DMS114 treated with DMSO at 0.1 percent for 48 hours (cell line): ENCODE results near the gene NIFK.
"Not testable (repeated sequence)": the region's sequence is repeated elsewhere in the genome, so short reads cannot be mapped to it uniquely, and the experiment has no call there.

Experiments used
- DNase-seq: peaks from one replicate; lab custom pipeline; 2025; ENCODE audit not compliant: unreplicated experiment; lab: John Stamatoyannopoulos, UW

The NIFK gene

DNA sequence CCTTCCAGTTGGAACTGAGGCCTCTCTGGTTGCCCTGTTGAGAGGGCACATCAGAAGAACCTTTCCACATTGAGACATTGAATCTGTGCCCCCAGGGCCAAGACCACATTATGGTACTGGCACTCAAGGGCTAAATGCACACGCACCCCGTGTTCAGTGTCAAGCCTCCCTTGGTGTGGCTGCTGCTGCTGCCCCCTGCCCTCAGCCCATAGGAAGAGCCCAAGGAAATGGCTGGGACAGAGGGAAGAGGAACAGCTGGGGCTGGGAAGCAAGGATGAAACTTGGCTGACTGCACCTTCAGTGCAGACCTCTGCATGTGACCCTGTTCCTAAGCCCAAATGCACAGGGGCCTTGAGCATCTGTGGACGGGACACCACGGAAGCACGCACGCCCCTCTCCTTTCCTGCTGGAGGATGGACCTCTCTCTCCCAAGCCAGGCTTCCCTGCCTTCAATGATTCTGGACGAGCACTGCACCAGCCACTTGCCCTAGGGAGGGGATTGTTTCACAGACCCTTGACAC is 40.2 kb downstream of the NIFK start:
- DNase-seq, result no peak

DNA sequence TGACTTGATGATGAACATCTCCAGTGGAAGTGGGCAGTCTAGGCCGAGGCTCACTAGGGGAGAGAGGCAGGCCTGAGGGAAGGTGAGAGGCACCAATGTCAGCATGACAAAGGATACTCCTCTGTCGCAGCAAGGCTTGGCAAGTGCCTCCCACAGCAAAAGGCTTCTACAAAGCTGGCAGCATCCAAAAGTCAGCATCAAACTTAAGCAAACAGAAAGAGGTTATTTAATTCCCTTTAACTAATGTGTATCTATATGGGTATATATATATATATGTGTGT is 41.6 kb downstream of the NIFK start:
- no peak for DNase-seq

DNA sequence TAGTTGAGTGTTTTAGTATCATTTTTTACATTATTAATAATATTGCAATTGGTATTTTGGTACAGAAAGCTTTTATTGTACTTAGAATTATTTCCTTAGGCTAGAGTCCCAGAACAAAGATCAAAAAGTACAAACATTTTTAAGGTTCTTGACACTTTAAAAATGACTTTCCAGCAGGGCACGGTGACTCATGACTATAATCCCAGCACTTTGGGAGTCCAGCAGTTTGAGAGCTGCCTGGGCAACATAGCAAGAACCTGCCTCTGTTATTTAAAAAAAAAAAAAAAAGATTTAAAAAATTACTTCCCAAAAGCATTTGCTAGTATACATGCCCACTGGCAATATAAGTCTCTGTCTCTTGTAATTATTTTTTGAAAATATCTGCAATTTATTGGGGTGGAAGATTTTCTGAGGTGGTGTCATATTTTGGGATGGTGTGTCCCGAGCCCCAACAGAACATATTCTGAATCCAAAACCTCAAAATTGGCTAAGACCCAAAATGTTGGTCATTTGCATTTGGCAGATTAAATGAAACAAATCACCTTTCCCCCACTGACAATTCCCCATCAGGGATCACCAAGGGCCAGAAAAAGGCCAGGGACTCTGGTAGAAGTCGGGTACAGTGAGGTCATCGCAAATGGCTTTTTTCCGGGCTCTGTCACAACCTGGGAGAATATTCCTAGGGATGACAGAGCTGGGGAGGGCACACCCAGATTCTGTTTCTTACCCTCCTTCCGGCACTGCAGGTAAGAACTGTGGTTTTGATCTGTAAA is 42.1 kb downstream of the NIFK start:
- no peak for DNase-seq

DNA sequence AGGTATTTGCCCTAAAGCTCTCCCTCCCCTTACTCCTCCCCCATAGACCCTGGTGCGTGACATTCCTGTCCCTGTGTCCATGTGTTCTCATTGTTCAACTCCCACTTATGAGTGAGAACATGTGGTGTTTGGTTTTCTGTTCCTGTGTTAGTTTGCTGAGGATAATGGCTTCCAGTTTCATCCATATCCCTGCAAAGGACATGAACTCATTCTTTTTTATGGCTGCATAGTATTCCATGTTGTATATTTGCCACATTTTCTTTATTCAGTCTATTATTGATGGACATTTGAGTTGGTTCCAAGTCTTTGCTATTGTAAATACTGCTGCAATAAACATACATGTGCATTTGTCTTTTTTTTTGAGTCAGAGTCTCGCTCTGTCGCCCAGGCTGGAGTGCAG is 46.1 kb downstream of the NIFK start:
- not testable (repeated sequence) for DNase-seq

DNA sequence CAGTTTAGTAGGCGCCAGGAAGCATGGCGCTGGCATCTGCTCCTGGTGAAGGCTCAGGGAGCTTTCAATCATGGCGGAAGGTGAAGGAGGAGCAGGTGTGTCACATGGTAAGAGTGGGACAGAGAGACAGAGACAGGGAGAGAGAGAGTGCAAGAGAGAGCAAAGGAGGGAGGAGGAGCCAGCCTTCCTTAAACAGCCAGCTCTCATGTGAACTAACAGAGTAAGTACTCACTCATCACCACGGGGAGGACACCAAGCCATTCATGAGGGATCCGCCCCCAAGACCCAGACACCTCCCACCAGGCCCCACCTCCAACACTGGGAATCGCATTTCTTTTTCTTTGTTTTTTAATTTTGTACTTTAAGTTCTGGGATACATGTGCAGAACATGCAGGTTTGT is 46.6 kb downstream of the NIFK start:
- DNase-seq, result no peak

DNA sequence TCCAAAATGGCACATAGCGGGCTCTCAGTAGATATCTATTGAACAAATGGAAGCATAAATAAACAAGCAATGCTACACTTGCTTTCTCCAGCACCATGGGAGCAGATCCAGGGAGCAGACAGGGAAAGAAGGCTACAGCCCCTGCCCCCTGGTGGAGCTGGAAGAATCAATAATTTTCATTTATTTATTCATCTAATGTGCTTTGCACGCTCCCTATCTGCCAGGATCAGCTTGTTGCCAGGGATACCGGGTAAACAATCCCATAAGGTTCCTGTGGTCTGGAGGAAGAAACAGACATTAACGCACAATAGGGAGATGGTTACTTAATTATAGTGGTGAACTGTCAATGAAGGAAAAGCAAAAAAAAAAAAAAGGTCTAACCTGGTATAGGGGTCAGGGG is 47.3 kb downstream of the NIFK start:
- no peak for DNase-seq

DNA sequence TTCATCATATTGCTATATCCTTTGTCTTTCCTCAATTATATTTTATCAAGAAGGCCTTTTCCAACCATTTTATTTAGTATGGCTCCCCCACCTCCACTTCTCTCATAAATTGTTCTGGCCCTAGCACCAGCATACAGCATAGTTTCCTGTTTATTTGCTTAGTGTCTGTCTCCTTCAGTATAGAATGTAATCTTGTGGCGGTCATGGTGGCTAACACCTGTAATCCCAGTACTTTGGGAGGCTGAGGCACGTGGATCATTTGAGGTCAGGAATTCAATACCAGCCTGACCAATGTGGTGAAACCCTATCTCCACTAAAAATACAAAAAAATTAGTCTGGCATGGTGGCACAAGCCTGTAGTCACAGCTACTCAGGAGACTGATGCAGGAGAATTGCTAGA is 47.9 kb downstream of the NIFK start:
- DNase-seq, result no peak

DNA sequence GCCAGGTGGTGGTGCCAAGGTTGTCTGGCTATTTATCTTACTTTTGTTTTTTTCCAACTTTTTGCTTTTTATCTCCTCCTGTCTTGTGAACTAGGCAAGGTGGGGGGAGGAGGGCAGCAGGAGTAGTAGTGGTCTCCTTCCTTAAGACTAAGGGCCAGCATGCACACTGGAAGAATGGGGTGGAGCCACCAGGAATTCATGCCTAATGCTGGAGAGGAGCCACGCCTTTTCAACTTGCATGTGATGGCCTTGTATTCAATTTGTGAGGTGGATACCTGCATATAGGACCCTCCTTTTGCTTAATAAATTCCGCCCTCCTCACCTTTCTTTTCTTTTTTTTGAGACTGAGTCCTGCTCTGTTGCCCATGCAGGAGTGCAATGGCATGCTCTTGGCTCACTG is 49.8 kb downstream of the NIFK start:
- no peak for DNase-seq

DNA sequence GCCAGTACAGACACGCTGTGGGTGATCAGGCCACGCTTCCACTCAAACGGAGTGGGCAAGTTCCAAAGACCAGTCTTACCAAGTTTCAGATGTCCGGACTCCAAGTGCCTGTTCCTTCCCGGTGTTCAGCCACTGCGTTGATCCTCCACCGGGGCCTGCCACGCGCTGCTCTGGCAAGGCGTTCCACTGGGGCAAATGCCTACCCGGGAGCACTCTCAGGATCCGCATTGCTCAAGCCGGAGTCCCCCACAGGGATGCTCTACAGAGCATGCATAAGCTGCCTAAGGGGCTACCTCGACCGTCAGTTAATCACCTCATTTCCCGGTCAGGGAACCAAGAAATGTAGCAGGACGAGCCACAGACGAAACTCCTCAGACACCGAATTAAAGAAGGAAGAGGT is 50.5 kb downstream of the NIFK start:
- DNase-seq, result no peak

DNA sequence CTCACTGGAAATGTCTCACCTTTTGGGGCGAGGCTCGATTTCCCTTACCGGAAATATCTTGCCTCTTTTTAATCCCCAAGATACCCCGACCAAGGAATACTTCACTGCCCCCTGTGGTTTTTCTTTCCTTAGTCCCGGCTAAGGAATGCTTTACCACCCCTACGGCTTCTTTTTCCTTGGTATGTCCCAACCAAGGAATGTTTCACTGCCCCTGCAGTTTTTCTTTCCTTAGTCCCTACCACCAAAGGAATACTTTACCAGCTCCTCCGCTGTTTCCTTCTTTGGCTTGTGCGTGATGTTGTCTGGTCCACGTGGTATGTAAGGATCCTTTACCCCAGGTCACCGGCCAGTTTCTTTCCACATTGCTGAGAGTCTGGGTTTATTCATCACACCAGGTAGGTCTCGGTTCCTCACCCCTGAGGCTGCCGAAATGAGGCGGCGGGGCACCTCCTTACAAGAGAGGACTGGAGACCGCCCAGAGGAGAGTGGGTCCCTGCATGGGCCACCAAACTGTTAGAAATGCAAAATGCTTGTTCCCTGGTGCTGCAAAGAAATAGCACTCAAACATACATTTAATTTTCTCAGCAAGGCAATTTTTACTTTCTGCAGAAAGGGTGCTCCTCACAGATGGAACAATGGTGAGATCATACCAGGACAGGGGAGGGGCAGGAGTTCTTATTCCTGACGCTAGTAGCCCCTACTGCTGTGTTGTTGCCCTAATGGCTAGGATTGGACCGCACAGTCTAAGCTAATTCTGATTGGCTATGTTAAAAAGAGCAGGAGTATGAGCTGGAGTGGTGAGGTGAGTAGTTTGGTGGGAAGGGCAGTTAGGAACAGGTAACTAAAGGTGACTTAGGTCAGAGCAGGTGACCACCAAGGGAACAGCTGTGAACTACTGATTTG is 54.0 kb downstream of the NIFK start:
- DNase-seq, result no peak

DNA sequence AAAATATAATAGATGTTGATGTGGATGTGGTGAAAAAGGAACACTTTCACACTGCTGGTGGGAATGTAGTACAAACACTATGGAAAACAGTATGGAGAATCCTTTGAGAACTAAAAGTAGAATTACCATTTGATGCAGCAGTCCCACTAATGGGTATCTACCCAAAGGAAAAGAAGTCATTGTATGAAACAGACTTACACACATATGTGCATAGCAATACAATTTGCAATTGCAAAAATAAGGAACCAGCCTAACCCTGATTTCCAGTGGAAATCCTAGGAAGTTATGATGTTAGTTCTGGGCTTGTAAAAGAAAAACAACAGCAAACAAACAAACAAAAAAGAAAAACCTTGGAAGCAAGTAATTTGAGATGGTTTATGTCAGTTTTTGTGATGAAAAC is 58.8 kb downstream of the NIFK start:
- no peak for DNase-seq
